HL-60 (cell line): ENCODE data around the gene HSD17B1.
A peak's percentile ranks its signal among the peaks of the same experiment; 100 is the strongest.

Experiments
- DNase-seq, 2 experiments: peaks; one replicate each; pipeline ENCODE4 v3.0.0-alpha.2; 2010 to 2020; ENCODE audit warnings: low read depth in 1 of 2, low spot score in 1 of 2
- H3K27ac ChIP-seq: fragments of 250-450 bp; sonication (Bioruptor Pico); replicated peaks from 2 replicates; pipeline ENCODE4 v1.5.1; 2020; ENCODE audit warnings: mild to moderate bottlenecking, moderate library complexity
- H3K27me3 ChIP-seq: fragments of 250-450 bp; sonication (Bioruptor Pico); 2 replicates; pipeline ENCODE4 v1.5.1; 2021; ENCODE audit warnings: mild to moderate bottlenecking, moderate library complexity; ENCODE audit not compliant: insufficient read depth, poor library complexity, severe bottlenecking
- H3K4me3 ChIP-seq: replicated peaks from 2 replicates; pipeline ENCODE4 v1.5.1; 2011; ENCODE audit warnings: mild to moderate bottlenecking, control low read depth, low read length; ENCODE audit not compliant: insufficient read depth
- GABPA ChIP-seq: IDR thresholded peaks from 2 replicates; pipeline ENCODE4 v1.6.1; 2012; ENCODE audit warnings: low read depth
- POLR2AphosphoS5 ChIP-seq: IDR thresholded peaks from 2 replicates; pipeline ENCODE4 v1.6.1; 2012; ENCODE audit warnings: low read depth
- SPI1 ChIP-seq: IDR thresholded peaks from 2 replicates; pipeline ENCODE4 v1.6.1; 2012; ENCODE audit warnings: low read depth, mild to moderate bottlenecking, borderline replicate concordance
- TF ChIP-seq, protein P1 (sequence below): IDR thresholded peaks from 2 replicates; pipeline ENCODE4 v1.6.1; 2012; ENCODE audit warnings: low read depth; ENCODE audit not compliant: insufficient replicate concordance
- TF ChIP-seq, protein P2 (sequence below): IDR thresholded peaks from one replicate; pipeline ENCODE4 v1.5.1; 2011; ENCODE audit warnings: low read length, control low read depth, inconsistent platforms; ENCODE audit not compliant: insufficient read depth

The HSD17B1 gene

GRCh38 chr17:42562388-42563142 is 9.8 kb downstream of the HSD17B1 start:
- TF ChIP-seq, protein P1, sequence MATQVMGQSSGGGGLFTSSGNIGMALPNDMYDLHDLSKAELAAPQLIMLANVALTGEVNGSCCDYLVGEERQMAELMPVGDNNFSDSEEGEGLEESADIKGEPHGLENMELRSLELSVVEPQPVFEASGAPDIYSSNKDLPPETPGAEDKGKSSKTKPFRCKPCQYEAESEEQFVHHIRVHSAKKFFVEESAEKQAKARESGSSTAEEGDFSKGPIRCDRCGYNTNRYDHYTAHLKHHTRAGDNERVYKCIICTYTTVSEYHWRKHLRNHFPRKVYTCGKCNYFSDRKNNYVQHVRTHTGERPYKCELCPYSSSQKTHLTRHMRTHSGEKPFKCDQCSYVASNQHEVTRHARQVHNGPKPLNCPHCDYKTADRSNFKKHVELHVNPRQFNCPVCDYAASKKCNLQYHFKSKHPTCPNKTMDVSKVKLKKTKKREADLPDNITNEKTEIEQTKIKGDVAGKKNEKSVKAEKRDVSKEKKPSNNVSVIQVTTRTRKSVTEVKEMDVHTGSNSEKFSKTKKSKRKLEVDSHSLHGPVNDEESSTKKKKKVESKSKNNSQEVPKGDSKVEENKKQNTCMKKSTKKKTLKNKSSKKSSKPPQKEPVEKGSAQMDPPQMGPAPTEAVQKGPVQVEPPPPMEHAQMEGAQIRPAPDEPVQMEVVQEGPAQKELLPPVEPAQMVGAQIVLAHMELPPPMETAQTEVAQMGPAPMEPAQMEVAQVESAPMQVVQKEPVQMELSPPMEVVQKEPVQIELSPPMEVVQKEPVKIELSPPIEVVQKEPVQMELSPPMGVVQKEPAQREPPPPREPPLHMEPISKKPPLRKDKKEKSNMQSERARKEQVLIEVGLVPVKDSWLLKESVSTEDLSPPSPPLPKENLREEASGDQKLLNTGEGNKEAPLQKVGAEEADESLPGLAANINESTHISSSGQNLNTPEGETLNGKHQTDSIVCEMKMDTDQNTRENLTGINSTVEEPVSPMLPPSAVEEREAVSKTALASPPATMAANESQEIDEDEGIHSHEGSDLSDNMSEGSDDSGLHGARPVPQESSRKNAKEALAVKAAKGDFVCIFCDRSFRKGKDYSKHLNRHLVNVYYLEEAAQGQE, result peak; percentile 13
- TF ChIP-seq GABPA (no peak), POLR2AphosphoS5 (peak; percentile 36)
- Histone ChIP-seq H3K27me3 (no peaks in the 10 kb centered on the region), H3K4me3 (peak overlapping the region; percentile 85), H3K27ac (peak overlapping the region; percentile 94)
- DNase-seq, result peak in 1 of 2 experiments; percentile 49

DNA sequence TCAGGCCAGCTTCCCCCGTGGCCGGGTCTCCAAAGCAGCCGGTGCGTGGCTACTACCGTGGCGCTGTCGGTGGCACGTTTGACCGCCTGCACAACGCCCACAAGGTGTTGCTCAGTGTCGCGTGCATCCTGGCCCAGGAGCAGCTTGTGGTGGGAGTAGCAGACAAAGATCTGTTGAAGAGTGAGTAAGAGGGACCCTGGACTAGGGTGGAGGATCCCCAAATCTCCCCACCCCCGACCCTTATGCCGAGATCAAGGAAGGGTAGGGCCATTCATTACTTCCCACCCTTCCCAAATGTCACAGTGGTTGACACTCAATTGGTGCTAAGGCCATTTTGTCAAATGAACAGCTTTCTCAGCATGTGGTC is 10.4 kb downstream of the HSD17B1 start:
- DNase-seq, result no peak
- Histone ChIP-seq H3K4me3 (peak overlapping the region; percentile 85), H3K27ac (peak overlapping the region; percentile 94), H3K27me3 (no peaks in the 10 kb centered on the region)
- TF ChIP-seq, protein P2, sequence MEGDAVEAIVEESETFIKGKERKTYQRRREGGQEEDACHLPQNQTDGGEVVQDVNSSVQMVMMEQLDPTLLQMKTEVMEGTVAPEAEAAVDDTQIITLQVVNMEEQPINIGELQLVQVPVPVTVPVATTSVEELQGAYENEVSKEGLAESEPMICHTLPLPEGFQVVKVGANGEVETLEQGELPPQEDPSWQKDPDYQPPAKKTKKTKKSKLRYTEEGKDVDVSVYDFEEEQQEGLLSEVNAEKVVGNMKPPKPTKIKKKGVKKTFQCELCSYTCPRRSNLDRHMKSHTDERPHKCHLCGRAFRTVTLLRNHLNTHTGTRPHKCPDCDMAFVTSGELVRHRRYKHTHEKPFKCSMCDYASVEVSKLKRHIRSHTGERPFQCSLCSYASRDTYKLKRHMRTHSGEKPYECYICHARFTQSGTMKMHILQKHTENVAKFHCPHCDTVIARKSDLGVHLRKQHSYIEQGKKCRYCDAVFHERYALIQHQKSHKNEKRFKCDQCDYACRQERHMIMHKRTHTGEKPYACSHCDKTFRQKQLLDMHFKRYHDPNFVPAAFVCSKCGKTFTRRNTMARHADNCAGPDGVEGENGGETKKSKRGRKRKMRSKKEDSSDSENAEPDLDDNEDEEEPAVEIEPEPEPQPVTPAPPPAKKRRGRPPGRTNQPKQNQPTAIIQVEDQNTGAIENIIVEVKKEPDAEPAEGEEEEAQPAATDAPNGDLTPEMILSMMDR, result no peak
- TF ChIP-seq POLR2AphosphoS5 (no peak; the same call in 1 of the 2 replicates), GABPA (no peak), SPI1 (no peak)
- TF ChIP-seq, protein P1, result no peak

DNA sequence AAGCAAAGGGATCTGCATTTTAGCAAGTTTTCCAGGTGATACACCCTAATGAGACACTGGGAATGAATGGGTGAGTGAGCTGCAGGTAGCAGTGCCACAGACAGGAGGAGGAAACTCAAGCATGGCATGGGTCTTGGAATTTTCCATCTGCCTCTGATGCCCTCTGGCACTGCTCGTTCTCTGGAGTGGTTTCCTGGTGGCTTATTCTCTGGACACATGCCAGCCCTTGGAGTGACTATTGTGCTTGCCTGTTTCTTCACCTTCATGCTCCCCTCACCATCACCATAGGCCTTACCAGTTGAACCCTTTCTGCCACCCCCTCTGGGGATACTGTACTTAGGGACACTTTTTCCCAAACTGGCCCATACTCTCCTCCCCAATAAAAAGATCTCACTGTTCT is 10.8 kb downstream of the HSD17B1 start:
- Histone ChIP-seq H3K27ac (peak overlapping the region; percentile 94), H3K4me3 (peak overlapping the region; percentile 85), H3K27me3 (no peaks in the 10 kb centered on the region)
- TF ChIP-seq, protein P1, result no peak
- TF ChIP-seq, protein P2, result no peak
- TF ChIP-seq GABPA (no peak), SPI1 (no peak), POLR2AphosphoS5 (no peak)
- DNase-seq, result no peak
